ENCODE results near the gene PPP2R1B.

The PPP2R1B gene

GRCh38 chr11:111748035-111748804, 18.0 kb downstream of the PPP2R1B start:
- DNase-seq (ENCODE audit: low spot score): no peak

- peak; percentile 58 for DNase-seq (ENCODE audit: low spot score)
Observed at GRCh38 chr11:111745719-111746504, 20.3 kb downstream of the PPP2R1B start.

- DNase-seq (ENCODE audit: low spot score): no peak
Observed at GRCh38 chr11:111743700-111744099, 22.5 kb downstream of the PPP2R1B start.

- DNase-seq (ENCODE audit: low spot score): no peak
Observed at GRCh38 chr11:111741751-111742150, 24.4 kb downstream of the PPP2R1B start.

GRCh38 chr11:111739299-111739698, 26.9 kb downstream of the PPP2R1B start:
- no peak for DNase-seq (ENCODE audit: low spot score)

- no peak for DNase-seq (ENCODE audit: low spot score)
Observed at GRCh38 chr11:111737444-111738210, 28.6 kb downstream of the PPP2R1B start.

GRCh38 chr11:111736621-111737443, 29.4 kb downstream of the PPP2R1B start:
- no peak for DNase-seq (ENCODE audit: low spot score)

GRCh38 chr11:111736181-111736590, 30.0 kb downstream of the PPP2R1B start:
- peak; percentile 53 for DNase-seq (ENCODE audit: low spot score)

GRCh38 chr11:111735262-111736116, 30.7 kb downstream of the PPP2R1B start:
- DNase-seq (ENCODE audit: low spot score): peak; percentile 87

GRCh38 chr11:111734954-111735261, 31.3 kb downstream of the PPP2R1B start:
- no peak for DNase-seq (ENCODE audit: low spot score)

GRCh38 chr11:111734101-111734953, 31.9 kb downstream of the PPP2R1B start:
- no peak for DNase-seq (ENCODE audit: low spot score)

GRCh38 chr11:111733611-111734088, 32.5 kb downstream of the PPP2R1B start:
- DNase-seq (ENCODE audit: low spot score): no peak

GRCh38 chr11:111733016-111733415, 33.2 kb downstream of the PPP2R1B start:
- DNase-seq (ENCODE audit: low spot score): peak; percentile 57

GRCh38 chr11:111731821-111732220, 34.4 kb downstream of the PPP2R1B start:
- DNase-seq (ENCODE audit: low spot score): no peak

GRCh38 chr11:111730871-111731591, 35.2 kb downstream of the PPP2R1B start:
- no peak for DNase-seq (ENCODE audit: low spot score)

GRCh38 chr11:111729831-111730311, 36.3 kb downstream of the PPP2R1B start:
- DNase-seq (ENCODE audit: low spot score): no peak

GRCh38 chr11:111729071-111729830, 36.9 kb downstream of the PPP2R1B start:
- no peak for DNase-seq (ENCODE audit: low spot score)

GRCh38 chr11:111727431-111727830, 38.8 kb downstream of the PPP2R1B start:
- DNase-seq (ENCODE audit: low spot score): no peak
